AG10803 (cell line): ENCODE data around the gene TAS1R3.

Experiments
- DNase-seq: peaks from one replicate; pipeline ENCODE4 v3.0.0; 2010; ENCODE audit warnings: low read depth
- H3K4me3 ChIP-seq: 2 replicates; pipeline ENCODE4 v1.5.1; 2011; ENCODE audit warnings: mild to moderate bottlenecking, low read length, control low read depth
- TF ChIP-seq, protein P1 (sequence below): conservative IDR thresholded peaks from 2 replicates; pipeline ENCODE4 v1.5.1; 2011; ENCODE audit warnings: mild to moderate bottlenecking, low read length, control low read depth, inconsistent platforms

TAS1R3 gene

GRCh38 chr1:1358433-1359271 is 27.6 kb downstream of the TAS1R3 start, which contains the start of gene MXRA8:
Gene MXRA8 (minus strand): TSS chr1:1358555. CDS start chr1:1358504, 51 bp downstream.
- TF ChIP-seq, protein P1, sequence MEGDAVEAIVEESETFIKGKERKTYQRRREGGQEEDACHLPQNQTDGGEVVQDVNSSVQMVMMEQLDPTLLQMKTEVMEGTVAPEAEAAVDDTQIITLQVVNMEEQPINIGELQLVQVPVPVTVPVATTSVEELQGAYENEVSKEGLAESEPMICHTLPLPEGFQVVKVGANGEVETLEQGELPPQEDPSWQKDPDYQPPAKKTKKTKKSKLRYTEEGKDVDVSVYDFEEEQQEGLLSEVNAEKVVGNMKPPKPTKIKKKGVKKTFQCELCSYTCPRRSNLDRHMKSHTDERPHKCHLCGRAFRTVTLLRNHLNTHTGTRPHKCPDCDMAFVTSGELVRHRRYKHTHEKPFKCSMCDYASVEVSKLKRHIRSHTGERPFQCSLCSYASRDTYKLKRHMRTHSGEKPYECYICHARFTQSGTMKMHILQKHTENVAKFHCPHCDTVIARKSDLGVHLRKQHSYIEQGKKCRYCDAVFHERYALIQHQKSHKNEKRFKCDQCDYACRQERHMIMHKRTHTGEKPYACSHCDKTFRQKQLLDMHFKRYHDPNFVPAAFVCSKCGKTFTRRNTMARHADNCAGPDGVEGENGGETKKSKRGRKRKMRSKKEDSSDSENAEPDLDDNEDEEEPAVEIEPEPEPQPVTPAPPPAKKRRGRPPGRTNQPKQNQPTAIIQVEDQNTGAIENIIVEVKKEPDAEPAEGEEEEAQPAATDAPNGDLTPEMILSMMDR, result no peak
- H3K4me3 ChIP-seq, result peak within 1 kb of the TSS; percentile 93
- DNase-seq, result peak; percentile 94

- TF ChIP-seq, protein P1, result no peak
Observed at GRCh38 chr1:1359308-1359663, 28.2 kb downstream of the TAS1R3 start.

GRCh38 chr1:1359664-1360468 is 28.8 kb downstream of the TAS1R3 start:
- peak; percentile 90 for DNase-seq
- H3K4me3 ChIP-seq, result peak overlapping the region; percentile 93
- TF ChIP-seq, protein P1, result no peak

More at GRCh38 chr1:1359308-1359663, 28.2 kb downstream of the TAS1R3 start:
- peak overlapping the region; percentile 93 for H3K4me3 ChIP-seq
- peak; percentile 88 for DNase-seq

- TF ChIP-seq, protein P1, result no peak
- DNase-seq, result peak; percentile 97
- H3K4me3 ChIP-seq, result peak overlapping the region; percentile 23
Observed at GRCh38 chr1:1360506-1361169, 29.6 kb downstream of the TAS1R3 start.

DNA sequence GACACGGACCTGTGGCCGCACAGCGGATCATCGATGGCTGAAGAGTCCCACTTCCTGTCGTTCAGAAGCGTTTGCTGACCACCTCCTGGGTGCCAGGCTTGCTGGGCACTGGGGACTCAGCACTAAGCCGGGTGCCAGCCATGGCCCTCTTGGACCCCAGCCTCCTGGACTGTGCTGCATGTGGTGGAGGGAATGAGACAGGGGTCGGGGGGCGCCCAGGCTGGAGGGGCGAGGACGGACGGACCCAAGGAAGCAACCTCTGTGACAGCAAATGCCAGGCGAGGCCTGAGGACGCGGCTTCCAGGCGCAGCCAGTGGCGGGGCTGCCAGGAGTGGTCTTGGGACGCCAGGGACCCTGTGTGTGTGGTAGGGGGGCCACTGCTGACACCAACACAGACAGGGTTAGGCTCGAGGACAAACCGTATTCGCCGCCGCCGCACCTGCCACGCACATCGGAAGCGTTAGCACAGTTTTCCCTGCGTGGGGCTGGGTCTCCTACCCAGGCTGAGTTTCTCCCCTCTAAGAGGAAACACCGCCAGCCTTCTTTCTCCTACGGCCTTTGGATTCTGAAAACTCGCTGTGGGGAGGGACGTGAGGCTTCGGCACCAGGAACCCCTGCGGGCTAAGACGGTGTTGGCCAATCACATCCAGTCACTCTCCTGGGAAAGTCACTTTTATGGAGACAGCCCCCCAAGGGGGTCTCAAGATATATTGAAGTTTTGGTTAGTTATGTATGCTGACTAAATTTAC is 30.3 kb downstream of the TAS1R3 start:
- DNase-seq, result no peak
- TF ChIP-seq, protein P1, result no peak
- peak overlapping the region; percentile 29 for H3K4me3 ChIP-seq

GRCh38 chr1:1361982-1362423 is 30.9 kb downstream of the TAS1R3 start:
- DNase-seq, result peak; percentile 90
- TF ChIP-seq, protein P1, result peak; percentile 61
- peak overlapping the region; percentile 29 for H3K4me3 ChIP-seq
